Neural progenitor cell (in vitro differentiated cells): ENCODE results near the gene SLC19A1. TPM values are rescaled to one million over a fixed set of nuclear protein-coding genes. Genes with fewer than 3 reads are reported as not detected.

Source experiments
- DNase-seq: peaks from one replicate; pipeline ENCODE4 v3.0.0-alpha.2; 2016; ENCODE audit warnings: low spot score
- H2AFZ ChIP-seq: fragments of 200-600 bp; sonication (generic); replicated peaks from 2 replicates; pipeline ENCODE4 v1.6.1; 2016; ENCODE audit warnings: antibody characterized with exemption
- H3F3A ChIP-seq: fragments of 200-600 bp; sonication (generic); 2 replicates; pipeline ENCODE4 v1.6.1; 2016; ENCODE audit warnings: antibody characterized with exemption, low read depth
- H3K27ac ChIP-seq: fragments of 200-600 bp; sonication (generic); 2 replicates; pipeline ENCODE4 v1.5.1; 2016; ENCODE audit warnings: mild to moderate bottlenecking
- H3K27me3 ChIP-seq: fragments of 200-600 bp; sonication (generic); 2 replicates; pipeline ENCODE4 v1.6.1; 2016; ENCODE audit warnings: mild to moderate bottlenecking, moderate library complexity
- H3K36me3 ChIP-seq: fragments of 200-600 bp; sonication (generic); 2 replicates; pipeline ENCODE4 v1.5.1; 2016
- H3K4me1 ChIP-seq: fragments of 200-600 bp; sonication (generic); 2 replicates; pipeline ENCODE4 v1.6.1; 2016; ENCODE audit warnings: mixed run types
- H3K4me2 ChIP-seq: fragments of 200-600 bp; sonication (generic); 2 replicates; pipeline ENCODE4 v1.6.1; 2016
- H3K4me3 ChIP-seq: fragments of 200-600 bp; sonication (generic); 2 replicates; pipeline ENCODE4 v1.5.1; 2016
- H3K79me2 ChIP-seq: fragments of 200-600 bp; sonication (generic); 2 replicates; pipeline ENCODE4 v1.6.1; 2016; ENCODE audit warnings: low read depth
- H3K9ac ChIP-seq: fragments of 200-600 bp; sonication (generic); 2 replicates; pipeline ENCODE4 v1.6.1; 2016
- H3K9me3 ChIP-seq: fragments of 200-600 bp; sonication (generic); 2 replicates; pipeline ENCODE4 v1.5.1; 2016; ENCODE audit warnings: low read depth
- H4K20me1 ChIP-seq: fragments of 200-600 bp; sonication (generic); 2 replicates; pipeline ENCODE4 v1.6.1; 2016; ENCODE audit warnings: low read depth
- H3K27ac Mint-ChIP-seq: 3 replicates; pipeline ENCODE4 v1.8.0; 2021; ENCODE audit warnings: mixed read lengths
- H3K27me3 Mint-ChIP-seq: 2 replicates; pipeline ENCODE4 v1.8.0; 2022; ENCODE audit warnings: low read depth, mild to moderate bottlenecking, inconsistent platforms, moderate library complexity, mixed read lengths; ENCODE audit not compliant: insufficient read depth
- H3K36me3 Mint-ChIP-seq: 3 replicates; pipeline ENCODE4 v1.8.0; 2021; ENCODE audit warnings: mixed read lengths
- H3K4me1 Mint-ChIP-seq: 3 replicates; pipeline ENCODE4 v1.8.0; 2021; ENCODE audit warnings: mixed read lengths
- H3K4me3 Mint-ChIP-seq: 3 replicates; pipeline ENCODE4 v1.8.0; 2021; ENCODE audit warnings: mild to moderate bottlenecking, moderate library complexity, mixed read lengths
- H3K9me3 Mint-ChIP-seq: 3 replicates; pipeline ENCODE4 v1.8.0; 2020; ENCODE audit warnings: mixed read lengths
- CTCF ChIP-seq: fragments of 200-600 bp; sonication (generic); IDR thresholded peaks from 2 replicates; pipeline ENCODE4 v1.5.1; 2017; ENCODE audit warnings: antibody characterized with exemption, mild to moderate bottlenecking
- EZH2 ChIP-seq: fragments of 200-600 bp; sonication (generic); IDR thresholded peaks from 2 replicates; pipeline ENCODE4 v1.6.1; 2017; ENCODE audit warnings: antibody characterized with exemption, mild to moderate bottlenecking, moderate library complexity
- EZH2phosphoT487 ChIP-seq: fragments of 200-600 bp; sonication (generic); IDR thresholded peaks from 2 replicates; pipeline ENCODE4 v1.6.1; 2017; ENCODE audit warnings: antibody characterized with exemption
- total RNA-seq: library from RNA; depleted of rRNA; stranded (reverse); fragments of >200 nt; gene quantifications from 2 replicates; pipeline ENCODE4 v1.2.3, GENCODE V29; 2015; ENCODE audit warnings: low replicate concordance

SLC19A1 gene
- total RNA-seq, 1 donor from 2014 or later: 7.7 TPM

GRCh38 chr21:45474323-45474950 is 67.8 kb downstream of the SLC19A1 start:
- Histone ChIP-seq H3K9ac (no peak overlapping the region), H3K4me1 (peaks cover 24% of the 10 kb centered on the region), H3K79me2 (peaks cover 37% of the 10 kb centered on the region), H3K4me3 (no peak overlapping the region), H3K9me3 (no peaks in the 10 kb centered on the region), H3K27ac (no peak overlapping the region), H3K4me2 (no peak overlapping the region), H4K20me1 (peaks cover 41% of the 10 kb centered on the region), H2AFZ (no peak overlapping the region), H3K36me3 (no peaks in the 10 kb centered on the region), H3K27me3 (no peaks in the 10 kb centered on the region), H3F3A (peaks cover 27% of the 10 kb centered on the region)
- Mint-ChIP-seq H3K4me3 (peak overlapping the region; percentile 1), H3K36me3 (peaks cover 17% of the 10 kb centered on the region), H3K9me3 (no peaks in the 10 kb centered on the region), H3K27ac (no peak overlapping the region), H3K27me3 (peaks cover 6% of the 10 kb centered on the region), H3K4me1 (peaks cover 30% of the 10 kb centered on the region)
- DNase-seq: no peak
- no peak for TF ChIP-seq CTCF
- no peak for TF ChIP-seq EZH2phosphoT487

GRCh38 chr21:45473496-45474322 is 68.5 kb downstream of the SLC19A1 start:
- H3K4me3 Mint-ChIP-seq: no peak overlapping the region

GRCh38 chr21:45472445-45473365 is 69.5 kb downstream of the SLC19A1 start:
- Mint-ChIP-seq H3K4me1 (peaks cover 28% of the 10 kb centered on the region), H3K27me3 (peaks cover 4% of the 10 kb centered on the region), H3K27ac (no peak overlapping the region), H3K4me3 (no peak overlapping the region), H3K9me3 (no peaks in the 10 kb centered on the region), H3K36me3 (peaks cover 9% of the 10 kb centered on the region)
- Histone ChIP-seq H3K4me1 (peaks cover 30% of the 10 kb centered on the region), H3K4me3 (no peak overlapping the region), H3K36me3 (no peaks in the 10 kb centered on the region), H3F3A (peaks cover 26% of the 10 kb centered on the region), H3K79me2 (peaks cover 37% of the 10 kb centered on the region), H3K27ac (no peak overlapping the region), H2AFZ (no peak overlapping the region), H4K20me1 (peaks cover 58% of the 10 kb centered on the region), H3K27me3 (no peaks in the 10 kb centered on the region), H3K9ac (no peak overlapping the region), H3K4me2 (no peak overlapping the region), H3K9me3 (no peaks in the 10 kb centered on the region)
- TF ChIP-seq EZH2: no peak
- TF ChIP-seq CTCF: no peak
- TF ChIP-seq EZH2phosphoT487: no peak
- DNase-seq: no peak

More at GRCh38 chr21:45473496-45474322, 68.5 kb downstream of the SLC19A1 start:
- H3K4me3 ChIP-seq: no peak overlapping the region
- H3K36me3 ChIP-seq: no peaks in the 10 kb centered on the region
- H3K4me2 ChIP-seq: no peak overlapping the region
- H2AFZ ChIP-seq: no peak overlapping the region
- no peaks in the 10 kb centered on the region for H3K9me3 ChIP-seq
- peaks cover 37% of the 10 kb centered on the region for H3K79me2 ChIP-seq
- Mint-ChIP-seq H3K4me1 (peaks cover 33% of the 10 kb centered on the region), H3K27me3 (peaks cover 4% of the 10 kb centered on the region), H3K27ac (no peak overlapping the region), H3K9me3 (no peaks in the 10 kb centered on the region), H3K36me3 (peaks cover 13% of the 10 kb centered on the region)
- no peak for TF ChIP-seq EZH2phosphoT487
- no peak for TF ChIP-seq EZH2
- TF ChIP-seq CTCF: no peak
- peaks cover 30% of the 10 kb centered on the region for H3K4me1 ChIP-seq
- H3F3A ChIP-seq: peaks cover 27% of the 10 kb centered on the region
- H3K27me3 ChIP-seq: no peaks in the 10 kb centered on the region
- no peak overlapping the region for H3K9ac ChIP-seq
- H4K20me1 ChIP-seq: peaks cover 48% of the 10 kb centered on the region
- no peak for DNase-seq
- H3K27ac ChIP-seq: no peak overlapping the region
